Calu3 (cell line): ENCODE measurements around the gene GSX2. TPM values are rescaled to one million over a fixed set of nuclear protein-coding genes. Genes with fewer than 3 reads are reported as not detected.

ENCODE experiments used
- BruUV-seq: library from RNA; stranded (reverse); fragments of 400-500 nt; replicated peaks from 2 replicates; lab custom pipeline; 2021; lab: Mats Ljungman, UMichigan
- CTCF ChIA-PET: fragments of 300-600 bp; sonication (Branson Sonifier 250); formaldehyde crosslinking; loops from one replicate; lab custom pipeline; 2022; ENCODE audit warnings: antibody characterized with exemption; lab: Charles Lee
- DNase-seq: peaks from one replicate; pipeline ENCODE4 v3.0.0; 2022
- H3K27ac Mint-ChIP-seq: one replicate; pipeline ENCODE4 v1.8.0; 2022; ENCODE audit warnings: mixed read lengths; ENCODE audit not compliant: unreplicated experiment
- H3K27me3 Mint-ChIP-seq: one replicate; pipeline ENCODE4 v1.8.0; 2022; ENCODE audit warnings: mixed read lengths; ENCODE audit not compliant: unreplicated experiment
- H3K36me3 Mint-ChIP-seq: one replicate; pipeline ENCODE4 v1.8.0; 2022; ENCODE audit warnings: mild to moderate bottlenecking, moderate library complexity, mixed read lengths; ENCODE audit not compliant: insufficient read depth, unreplicated experiment
- H3K4me1 Mint-ChIP-seq: one replicate; pipeline ENCODE4 v1.8.0; 2022; ENCODE audit warnings: mild to moderate bottlenecking, low read depth, mixed read lengths; ENCODE audit not compliant: unreplicated experiment
- H3K4me3 Mint-ChIP-seq: one replicate; pipeline ENCODE4 v1.8.0; 2022; ENCODE audit warnings: mild to moderate bottlenecking, low read depth, moderate library complexity, mixed read lengths; ENCODE audit not compliant: unreplicated experiment
- H3K9me3 Mint-ChIP-seq: one replicate; pipeline ENCODE4 v1.8.0; 2022; ENCODE audit warnings: low read depth, mixed read lengths; ENCODE audit not compliant: unreplicated experiment
- intact Hi-C: fragments of 100-400 bp; cut with micrococcal nuclease; formaldehyde crosslinking; loops from one replicate; pipeline ENCODE4 v1.10.0; 2022; ENCODE audit not compliant: unreplicated experiment
- total RNA-seq: library from RNA; stranded (reverse); gene quantifications from 2 replicates; pipeline ENCODE4 v1.2.3, GENCODE V29; 2022
- TF ChIP-seq, protein P1 (sequence below): fragments of 200-600 bp; IDR thresholded peaks from one replicate; pipeline ENCODE4 v1.8.0; 2022; ENCODE audit warnings: antibody characterized with exemption; ENCODE audit not compliant: unreplicated experiment

GSX2 gene
- total RNA-seq, 1 experiment from 2014 or later = not detected

DNA sequence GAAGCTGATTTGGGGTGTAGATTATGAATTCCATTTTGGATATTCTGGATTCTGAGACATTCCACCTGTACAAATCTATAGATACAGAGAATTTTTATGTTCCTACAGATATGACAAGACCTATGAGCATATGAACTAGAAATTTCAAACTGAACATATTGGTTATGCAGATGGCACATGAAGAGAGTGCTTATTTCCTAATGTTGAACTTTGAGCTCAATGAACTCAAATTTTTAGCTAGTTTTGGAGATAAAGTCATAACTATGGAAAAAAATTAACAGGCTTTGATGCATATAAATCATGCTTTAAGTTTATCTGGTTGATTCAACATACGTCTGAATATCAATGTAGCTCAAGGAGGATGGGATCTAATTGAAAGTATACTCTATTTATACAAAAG lies 44.5 kb upstream of the GSX2 start:
- no peak overlapping the region for H3K27ac Mint-ChIP-seq
- CTCF ChIA-PET = no interaction called here
- H3K36me3 Mint-ChIP-seq = no peaks in the 10 kb centered on the region
- intact Hi-C loops = loop anchor here (5.0 kb wide), 1 partner anchor 58 kb away; no protein-coding TSS in a partner anchor
- no peak for DNase-seq
- BruUV-seq = no TSS peak
- no peaks in the 10 kb centered on the region for H3K27me3 Mint-ChIP-seq
- H3K4me3 Mint-ChIP-seq = no peak overlapping the region
- TF ChIP-seq, protein P1, sequence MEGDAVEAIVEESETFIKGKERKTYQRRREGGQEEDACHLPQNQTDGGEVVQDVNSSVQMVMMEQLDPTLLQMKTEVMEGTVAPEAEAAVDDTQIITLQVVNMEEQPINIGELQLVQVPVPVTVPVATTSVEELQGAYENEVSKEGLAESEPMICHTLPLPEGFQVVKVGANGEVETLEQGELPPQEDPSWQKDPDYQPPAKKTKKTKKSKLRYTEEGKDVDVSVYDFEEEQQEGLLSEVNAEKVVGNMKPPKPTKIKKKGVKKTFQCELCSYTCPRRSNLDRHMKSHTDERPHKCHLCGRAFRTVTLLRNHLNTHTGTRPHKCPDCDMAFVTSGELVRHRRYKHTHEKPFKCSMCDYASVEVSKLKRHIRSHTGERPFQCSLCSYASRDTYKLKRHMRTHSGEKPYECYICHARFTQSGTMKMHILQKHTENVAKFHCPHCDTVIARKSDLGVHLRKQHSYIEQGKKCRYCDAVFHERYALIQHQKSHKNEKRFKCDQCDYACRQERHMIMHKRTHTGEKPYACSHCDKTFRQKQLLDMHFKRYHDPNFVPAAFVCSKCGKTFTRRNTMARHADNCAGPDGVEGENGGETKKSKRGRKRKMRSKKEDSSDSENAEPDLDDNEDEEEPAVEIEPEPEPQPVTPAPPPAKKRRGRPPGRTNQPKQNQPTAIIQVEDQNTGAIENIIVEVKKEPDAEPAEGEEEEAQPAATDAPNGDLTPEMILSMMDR = no peak
- H3K4me1 Mint-ChIP-seq = peaks cover 34% of the 10 kb centered on the region
- no peaks in the 10 kb centered on the region for H3K9me3 Mint-ChIP-seq

GRCh38 chr4:54056360-54056759 lies 43.6 kb upstream of the GSX2 start:
- H3K4me1 Mint-ChIP-seq = peaks cover 26% of the 10 kb centered on the region
- intact Hi-C loops = loop anchor here (5.0 kb wide), 1 partner anchor 59 kb away; no protein-coding TSS in a partner anchor
- H3K27ac Mint-ChIP-seq = no peak overlapping the region
- TF ChIP-seq, protein P1 = no peak
- CTCF ChIA-PET = no interaction called here
- BruUV-seq = no TSS peak
- no peaks in the 10 kb centered on the region for H3K9me3 Mint-ChIP-seq
- H3K36me3 Mint-ChIP-seq = no peaks in the 10 kb centered on the region
- H3K4me3 Mint-ChIP-seq = no peak overlapping the region
- H3K27me3 Mint-ChIP-seq = no peaks in the 10 kb centered on the region
- DNase-seq = no peak

GRCh38 chr4:54058171-54058570 lies 41.8 kb upstream of the GSX2 start:
- H3K27me3 Mint-ChIP-seq = no peaks in the 10 kb centered on the region
- H3K4me1 Mint-ChIP-seq = peaks cover 19% of the 10 kb centered on the region
- CTCF ChIA-PET = no interaction called here
- no TSS peak for BruUV-seq
- no peak overlapping the region for H3K4me3 Mint-ChIP-seq
- TF ChIP-seq, protein P1 = no peak
- no peaks in the 10 kb centered on the region for H3K9me3 Mint-ChIP-seq
- peaks cover 2% of the 10 kb centered on the region for H3K36me3 Mint-ChIP-seq
- no peak for DNase-seq
- H3K27ac Mint-ChIP-seq = no peak overlapping the region
- intact Hi-C loops = loop anchor here (5.0 kb wide), 1 partner anchor 61 kb away; no protein-coding TSS in a partner anchor

- TF ChIP-seq, protein P1 = no peak
- Mint-ChIP-seq H3K4me1 (peaks cover 21% of the 10 kb centered on the region), H3K27ac (no peak overlapping the region), H3K4me3 (no peak overlapping the region), H3K27me3 (no peaks in the 10 kb centered on the region), H3K9me3 (no peaks in the 10 kb centered on the region), H3K36me3 (peaks cover 22% of the 10 kb centered on the region)
- no peak for DNase-seq
- CTCF ChIA-PET = no interaction called here
- no TSS peak for BruUV-seq
- intact Hi-C loops = loop anchor here (5.0 kb wide), 1 partner anchor 128 kb away; no protein-coding TSS in a partner anchor
These were observed 39.8 kb upstream of the GSX2 start for GRCh38 chr4:54060116-54060515.
